Right lobe of liver (tissue), 6 donors: ENCODE results near the gene ANKDD1A. TPM values are rescaled to one million over a fixed set of nuclear protein-coding genes. Genes with fewer than 3 reads are reported as not detected.

Experiments used
- ATAC-seq, 4 donors: fragments of 200-7000 bp; cut with Tn5 transposase; one replicate each; pipeline ENCODE4 v1.9.1; 2020; ENCODE audit warnings: mild to moderate bottlenecking in 4 of 4, moderate library complexity in 4 of 4
- DNase-seq, 3 donors: peaks; one replicate each; pipeline ENCODE4 v3.0.0-alpha.2; 2020
- H3K27ac ChIP-seq, 3 donors: fragments of 200-600 bp; one replicate each; pipeline ENCODE4 v1.8.0; 2022
- H3K27me3 ChIP-seq, 2 donors: fragments of 200-600 bp; one replicate each; pipeline ENCODE4 v1.8.0; 2022
- H3K36me3 ChIP-seq, 4 donors: fragments of 200-600 bp; sonication (generic) in 1 of 4; one replicate each; pipeline versions ENCODE4 v1.5.1 to v1.8.0; 2017 to 2022; ENCODE audit warnings: control low read depth in 1 of 4
- H3K4me1 ChIP-seq, 4 donors: fragments of 200-600 bp; sonication (generic) in 1 of 4; one replicate each; pipeline versions ENCODE4 v1.5.1 to v1.8.0; 2017 to 2022; ENCODE audit warnings: control low read depth in 1 of 4
- H3K4me3 ChIP-seq, 3 donors: fragments of 200-600 bp; one replicate each; pipeline ENCODE4 v1.8.0; 2022
- H3K9me3 ChIP-seq, 4 donors: fragments of 200-600 bp; sonication (generic) in 1 of 4; one replicate each; pipeline versions ENCODE4 v1.5.1 to v1.8.0; 2017 to 2022; ENCODE audit warnings: control low read depth in 1 of 4
- CTCF ChIP-seq, 4 donors: fragments of 200-600 bp in 3 of 4; fragments of 450-650 bp in 1 of 4; IDR thresholded peaks; one replicate each; pipeline versions ENCODE4 v1.5.1 to v1.8.0; 2016 to 2022; ENCODE audit warnings: antibody characterized with exemption in 4 of 4, mild to moderate bottlenecking in 2 of 4
- POLR2A ChIP-seq: fragments of 450-650 bp; IDR thresholded peaks from one replicate; pipeline ENCODE4 v1.6.1; 2017; ENCODE audit warnings: antibody characterized with exemption, mild to moderate bottlenecking
- WGBS: methylation state at CpG from one replicate; pipeline ENCODE4 v1.1.6; 2018; ENCODE audit warnings: low coverage, low lambda C conversion rate; ENCODE audit not compliant: insufficient coverage; ENCODE audit errors: missing lambda C conversion rate; 5-methylcytosine and 5-hydroxymethylcytosine counted together
- intact Hi-C, 2 donors: fragments of 100-400 bp; cut with DNase I; formaldehyde crosslinking; loops; one replicate each; pipeline versions ENCODE4 v1.11.2 to v1.14.1; 2022
- total RNA-seq, 6 experiments: library from RNA; depleted of rRNA in 2 of 6; stranded (reverse); fragments of >200 nt in 2 of 6; fragmentation: NEBNext Ultra II Directional in 3 of 6; extraction: Animal tissue kit (Norgen Biotek cat#: 25700) in 3 of 6; gene quantifications; one replicate each; pipeline versions ENCODE4 v1.1.0 to v1.2.4, GENCODE V29; 2016 to 2023
- donor health status: DM: no; HTN: yes; CAD: no.
- donor health status: DM: no; HTN: no; CAD: no.
- donor health status: DM: no; HTN: no; CAD: no.
- donor health status: DM: no; HTN: yes; CAD: no.
- donor health status: DM: no; HTN: yes; CAD: no.

The ANKDD1A gene
- total RNA-seq, 6 experiments from 2014 or later: 0.29 to 1.1 (median 0.47) TPM

- ATAC-seq: peak in 2 of 4 donors; percentile 9 to 17
- Histone ChIP-seq H3K4me3 (no peak overlapping the region), H3K27ac (no peak overlapping the region), H3K36me3 (no peaks in the 10 kb centered on the region), H3K27me3 (no peaks in the 10 kb centered on the region), H3K4me1 (peaks cover 0 to 9% (median 0%) of the 10 kb centered on the region in 4 donors), H3K9me3 (no peaks in the 10 kb centered on the region)
- DNase-seq: no peak
- TF ChIP-seq CTCF (IDR thresholded peaks at IDR 0.05): no peak
- no peak for TF ChIP-seq POLR2A
- 95% methylated on average over 7 of the region's 10 CpGs for WGBS
- intact Hi-C loops: no loop called here
These were observed 35.5 kb downstream of the ANKDD1A start for GRCh38 chr15:64947211-64947610.

DNA sequence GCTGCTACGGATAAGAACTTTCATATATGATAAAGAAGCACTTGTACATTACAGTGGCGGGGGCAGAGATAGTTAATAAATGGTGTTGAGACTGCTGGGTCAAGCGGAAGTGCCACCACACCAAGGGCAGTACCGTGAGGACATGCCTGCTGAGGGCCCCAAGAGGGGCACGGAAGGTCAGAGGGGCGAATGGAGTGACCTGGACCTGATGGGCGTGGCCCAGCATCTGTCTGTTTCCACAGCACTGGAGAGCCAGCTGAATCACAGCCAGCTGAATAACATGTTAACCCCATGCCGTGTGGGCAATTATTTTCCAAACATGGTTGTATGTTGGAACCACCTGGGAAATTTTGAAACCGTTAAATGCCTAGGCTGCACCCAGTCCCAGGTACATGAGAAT is 37.2 kb downstream of the ANKDD1A start:
- peak in 1 of 4 donors; percentile 22 for ATAC-seq
- Histone ChIP-seq H3K27me3 (no peaks in the 10 kb centered on the region), H3K36me3 (no peaks in the 10 kb centered on the region), H3K4me1 (peaks cover 0 to 9% (median 0%) of the 10 kb centered on the region in 4 donors), H3K27ac (no peak overlapping the region), H3K4me3 (no peak overlapping the region), H3K9me3 (no peaks in the 10 kb centered on the region)
- 67% methylated on average over 5 of the region's 9 CpGs for WGBS
- TF ChIP-seq POLR2A: no peak
- TF ChIP-seq CTCF (IDR thresholded peaks at IDR 0.05): no peak
- DNase-seq: no peak
- intact Hi-C loops: no loop called here

DNA sequence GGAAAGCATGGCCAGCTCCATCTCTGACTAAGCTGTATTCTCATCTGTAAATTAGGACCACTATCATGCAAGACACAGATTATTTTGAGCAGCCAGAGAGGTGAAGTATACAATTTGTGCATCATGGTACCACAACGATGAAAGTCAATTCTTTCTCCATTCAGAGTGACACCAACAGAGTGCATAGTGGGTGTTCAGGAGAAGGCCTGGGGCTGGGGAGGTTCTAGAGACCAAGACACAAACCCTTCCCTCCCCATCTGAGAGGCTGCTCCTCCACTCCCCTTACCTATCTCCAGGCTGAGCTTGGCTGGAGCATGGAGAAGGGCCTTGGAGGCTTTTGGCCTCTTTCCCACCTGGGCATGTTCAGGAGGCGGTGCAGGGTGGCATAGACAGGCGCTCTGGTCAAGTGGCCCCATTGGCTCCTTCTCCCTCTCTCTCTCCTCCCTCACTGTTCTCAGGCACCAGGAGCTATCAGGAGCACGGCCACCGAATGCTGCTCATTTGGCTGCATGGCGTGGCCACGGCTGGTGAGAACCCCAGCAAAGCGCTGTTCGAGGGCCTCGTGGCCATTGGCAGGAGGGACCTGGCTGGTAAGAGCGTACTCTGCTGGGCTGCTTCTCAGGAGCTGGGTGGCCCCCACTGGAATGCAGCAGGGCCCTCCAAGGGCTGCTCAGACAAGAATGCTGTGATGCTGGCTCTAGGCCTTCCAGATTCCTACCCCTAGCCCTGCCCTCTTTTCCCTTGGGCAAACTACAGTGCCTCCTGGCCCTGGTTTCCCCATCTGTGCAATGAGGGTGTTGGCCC is 37.9 kb downstream of the ANKDD1A start:
- peak in 2 of 4 donors; percentile 26 to 28 for ATAC-seq
- no peak for TF ChIP-seq CTCF (IDR thresholded peaks at IDR 0.05)
- no peak for TF ChIP-seq POLR2A
- intact Hi-C loops: no loop called here
- H3K27me3 ChIP-seq: no peaks in the 10 kb centered on the region
- H3K4me3 ChIP-seq: no peak overlapping the region
- peaks cover 0 to 7% (median 0%) of the 10 kb centered on the region in 4 donors for H3K4me1 ChIP-seq
- no peaks in the 10 kb centered on the region for H3K9me3 ChIP-seq
- no peaks in the 10 kb centered on the region for H3K36me3 ChIP-seq
- H3K27ac ChIP-seq: no peak overlapping the region
- DNase-seq: no peak
- WGBS: 89% methylated on average over 1 of the region's 11 CpGs

DNA sequence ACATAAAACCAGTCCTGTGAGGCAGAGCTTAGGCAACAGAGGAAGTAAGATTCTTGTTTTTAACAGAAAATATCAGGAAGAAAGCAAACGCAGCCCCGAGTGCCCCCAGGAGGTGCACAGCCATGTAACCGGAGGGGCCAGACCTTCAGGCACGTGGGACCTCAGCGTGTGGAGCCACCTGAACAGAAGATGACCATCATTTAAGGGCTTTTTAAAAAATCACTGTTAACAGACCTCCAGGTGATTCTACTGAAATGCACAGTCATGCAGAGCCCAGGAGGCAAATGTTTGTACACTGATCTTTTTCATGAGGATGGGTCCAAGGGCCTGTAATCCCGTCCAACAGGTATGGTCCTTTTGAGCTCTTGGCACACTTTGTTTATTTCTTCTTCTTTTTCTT is 39.2 kb downstream of the ANKDD1A start:
- TF ChIP-seq POLR2A: no peak
- TF ChIP-seq CTCF (IDR thresholded peaks at IDR 0.05): no peak
- Histone ChIP-seq H3K9me3 (no peaks in the 10 kb centered on the region), H3K27ac (no peak overlapping the region), H3K36me3 (peaks cover 0 to 7% (median 3%) of the 10 kb centered on the region in 4 donors), H3K27me3 (no peaks in the 10 kb centered on the region), H3K4me3 (no peak overlapping the region), H3K4me1 (no peaks in the 10 kb centered on the region)
- DNase-seq: no peak
- WGBS: 66% methylated on average over 6 of the region's 6 CpGs
- intact Hi-C loops: no loop called here
- no peak for ATAC-seq
